ENCODE measurements around the gene DEPDC5. TPM values are rescaled to one million over a fixed set of nuclear protein-coding genes. Genes with fewer than 3 reads are reported as not detected.

DEPDC5 gene
- total RNA-seq, 5 donors from 2014 or later (not counting 1 experiment from before 2014, with no cell fraction given), result 40.3 to 52.7 (median 49.0) TPM

GRCh38 chr22:31948002-31948401, 194.2 kb downstream of the DEPDC5 start:
- no peak overlapping the region for H3K27ac ChIP-seq (ENCODE audit: low read length)
- H3K9me3 ChIP-seq, result no peaks in the 10 kb centered on the region
- H3K27me3 Mint-ChIP-seq, result no peaks in the 10 kb centered on the region
- H3K4me1 ChIP-seq (ENCODE audit: control insufficient read depth in 1 of 2, extremely low read depth in 1 of 2, insufficient read depth in 2 of 2, low read length in 2 of 2), result peaks cover 7 to 37% of the 10 kb centered on the region in 2 experiments
- H3K36me3 ChIP-seq (ENCODE audit: control insufficient read depth in 2 of 2, extremely low read depth in 1 of 2, insufficient read depth in 1 of 2, low read length in 1 of 2), result peaks cover 0 to 10% of the 10 kb centered on the region in 2 donors
- H3K27me3 ChIP-seq (replicated peaks in 1 of 2; ENCODE audit: control insufficient read depth in 2 of 2, extremely low read depth in 1 of 2, insufficient read depth in 2 of 2, low read length in 1 of 2), result no peaks in the 10 kb centered on the region
- ChIA-PET POLR2A (no interaction called here), CTCF (interaction anchor here in 1 of 2 donors (0.6 to 2.3 kb wide), 6 partner anchors 9 to 286 kb away, joined by 3 to 17 read pairs (median 5); partner anchors contain the start of gene PISD)
- H3K36me3 Mint-ChIP-seq, result peaks cover 3% of the 10 kb centered on the region
- 90% methylated on average over 3 of the region's 8 CpGs for WGBS (ENCODE audit: insufficient coverage)
- H3K4me1 Mint-ChIP-seq, result peaks cover 23 to 43% (median 40%) of the 10 kb centered on the region in 3 donors
- H3K27ac Mint-ChIP-seq, result peak overlapping the region in 1 of 2 donors; percentile 34
- DNase-seq (no peak), ATAC-seq (replicated peaks in 1 of 4) (no peak)
- H3K4me3 ChIP-seq (ENCODE audit: control insufficient read depth in 1 of 2, extremely low read depth in 1 of 2, low read length in 1 of 2), result no peak overlapping the region
- no peaks in the 10 kb centered on the region for H3K9me3 Mint-ChIP-seq
- H3K4me3 Mint-ChIP-seq, result no peak overlapping the region

GRCh38 chr22:31950226-31950625, 196.4 kb downstream of the DEPDC5 start:
- 94% methylated on average over 4 of the region's 4 CpGs for WGBS (ENCODE audit: insufficient coverage)
- Mint-ChIP-seq H3K4me1 (peaks cover 45 to 58% (median 53%) of the 10 kb centered on the region in 3 donors), H3K36me3 (peaks cover 7% of the 10 kb centered on the region), H3K4me3 (no peak overlapping the region), H3K27me3 (no peaks in the 10 kb centered on the region), H3K27ac (peak overlapping the region in 1 of 2 donors; percentile 35), H3K9me3 (no peaks in the 10 kb centered on the region)
- ChIA-PET CTCF (interaction anchor here (0.6 to 1.4 kb wide), 3 partner anchors 20 to 284 kb away, joined by 3 to 6 read pairs (median 4); no protein-coding TSS in a partner anchor), POLR2A (no interaction called here)
- Histone ChIP-seq H3K27me3 (replicated peaks in 1 of 2; ENCODE audit: control insufficient read depth in 2 of 2, extremely low read depth in 1 of 2, insufficient read depth in 2 of 2, low read length in 1 of 2) (no peaks in the 10 kb centered on the region), H3K36me3 (ENCODE audit: control insufficient read depth in 2 of 2, extremely low read depth in 1 of 2, insufficient read depth in 1 of 2, low read length in 1 of 2) (peaks cover 0 to 10% of the 10 kb centered on the region in 2 donors), H3K4me3 (ENCODE audit: control insufficient read depth in 1 of 2, extremely low read depth in 1 of 2, low read length in 1 of 2) (no peak overlapping the region), H3K9me3 (no peaks in the 10 kb centered on the region), H3K27ac (ENCODE audit: low read length) (no peak overlapping the region), H3K4me1 (ENCODE audit: control insufficient read depth in 1 of 2, extremely low read depth in 1 of 2, insufficient read depth in 2 of 2, low read length in 2 of 2) (peaks cover 13 to 40% of the 10 kb centered on the region in 2 experiments)
- no peak for ATAC-seq (replicated peaks in 1 of 4)
- DNase-seq, result no peak

GRCh38 chr22:31951194-31952093, 197.6 kb downstream of the DEPDC5 start:
- Histone ChIP-seq H3K36me3 (ENCODE audit: control insufficient read depth in 2 of 2, extremely low read depth in 1 of 2, insufficient read depth in 1 of 2, low read length in 1 of 2) (peaks cover 0 to 10% of the 10 kb centered on the region in 2 donors), H3K4me1 (ENCODE audit: control insufficient read depth in 1 of 2, extremely low read depth in 1 of 2, insufficient read depth in 2 of 2, low read length in 2 of 2) (peaks cover 11 to 38% of the 10 kb centered on the region in 2 experiments), H3K4me3 (ENCODE audit: control insufficient read depth in 1 of 2, extremely low read depth in 1 of 2, low read length in 1 of 2) (no peak overlapping the region), H3K9me3 (no peaks in the 10 kb centered on the region), H3K27me3 (replicated peaks in 1 of 2; ENCODE audit: control insufficient read depth in 2 of 2, extremely low read depth in 1 of 2, insufficient read depth in 2 of 2, low read length in 1 of 2) (no peaks in the 10 kb centered on the region), H3K27ac (ENCODE audit: low read length) (peak overlapping the region; percentile 46)
- ATAC-seq (replicated peaks in 1 of 4), result no peak
- Mint-ChIP-seq H3K36me3 (peaks cover 11% of the 10 kb centered on the region), H3K27me3 (no peaks in the 10 kb centered on the region), H3K27ac (peak overlapping the region; percentile 48 to 53), H3K4me3 (peak overlapping the region in 1 of 3 donors; percentile 4), H3K4me1 (peaks cover 57 to 70% (median 64%) of the 10 kb centered on the region in 3 donors), H3K9me3 (no peaks in the 10 kb centered on the region)
- POLR2A ChIA-PET, result no interaction called here
- CTCF ChIA-PET, result interaction anchor here in 1 of 2 donors (0.5 kb wide), 1 partner anchor 311 kb away, joined by 6 read pairs; no protein-coding TSS in a partner anchor
- DNase-seq, result no peak
- WGBS (ENCODE audit: insufficient coverage), result 56% methylated on average over 4 of the region's 8 CpGs

- POLR2A ChIA-PET, result no interaction called here
- no peaks in the 10 kb centered on the region for H3K9me3 ChIP-seq
- Mint-ChIP-seq H3K4me3 (peak overlapping the region in 1 of 3 donors; percentile 4), H3K9me3 (no peaks in the 10 kb centered on the region), H3K4me1 (peaks cover 62 to 74% (median 68%) of the 10 kb centered on the region in 3 donors), H3K27ac (peak overlapping the region; percentile 48 to 53), H3K27me3 (no peaks in the 10 kb centered on the region), H3K36me3 (peaks cover 12% of the 10 kb centered on the region)
- H3K27me3 ChIP-seq (replicated peaks in 1 of 2; ENCODE audit: control insufficient read depth in 2 of 2, extremely low read depth in 1 of 2, insufficient read depth in 2 of 2, low read length in 1 of 2), result no peaks in the 10 kb centered on the region
- CTCF ChIA-PET, result interaction anchor here in 1 of 2 donors (1.5 kb wide), 1 partner anchor 18 kb away, joined by 7 read pairs; no protein-coding TSS in a partner anchor
- H3K36me3 ChIP-seq (ENCODE audit: control insufficient read depth in 2 of 2, extremely low read depth in 1 of 2, insufficient read depth in 1 of 2, low read length in 1 of 2), result peaks cover 0 to 12% of the 10 kb centered on the region in 2 donors
- no peak for ATAC-seq (replicated peaks in 1 of 4)
- no peak overlapping the region for H3K4me3 ChIP-seq (ENCODE audit: control insufficient read depth in 1 of 2, extremely low read depth in 1 of 2, low read length in 1 of 2)
- no peak for DNase-seq
- WGBS (ENCODE audit: insufficient coverage), result 60% methylated on average over 1 of the region's 2 CpGs
- peaks cover 13 to 38% of the 10 kb centered on the region in 2 experiments for H3K4me1 ChIP-seq (ENCODE audit: control insufficient read depth in 1 of 2, extremely low read depth in 1 of 2, insufficient read depth in 2 of 2, low read length in 2 of 2)
- no peak overlapping the region for H3K27ac ChIP-seq (ENCODE audit: low read length)
These were observed 198.2 kb downstream of the DEPDC5 start for GRCh38 chr22:31952094-31952401.

GRCh38 chr22:31952472-31952871, 198.7 kb downstream of the DEPDC5 start:
- ATAC-seq (replicated peaks in 1 of 4), result no peak
- ChIA-PET CTCF (interaction anchor here in 1 of 2 donors (1.1 to 1.5 kb wide), 2 partner anchors 16 to 18 kb away, joined by 3 to 7 read pairs; no protein-coding TSS in a partner anchor), POLR2A (no interaction called here)
- Mint-ChIP-seq H3K4me1 (peaks cover 59 to 74% (median 68%) of the 10 kb centered on the region in 3 donors), H3K4me3 (no peak overlapping the region), H3K9me3 (no peaks in the 10 kb centered on the region), H3K36me3 (peaks cover 16% of the 10 kb centered on the region), H3K27me3 (no peaks in the 10 kb centered on the region), H3K27ac (peak overlapping the region; percentile 48 to 53)
- Histone ChIP-seq H3K27me3 (replicated peaks in 1 of 2; ENCODE audit: control insufficient read depth in 2 of 2, extremely low read depth in 1 of 2, insufficient read depth in 2 of 2, low read length in 1 of 2) (no peaks in the 10 kb centered on the region), H3K9me3 (no peaks in the 10 kb centered on the region), H3K4me1 (ENCODE audit: control insufficient read depth in 1 of 2, extremely low read depth in 1 of 2, insufficient read depth in 2 of 2, low read length in 2 of 2) (peaks cover 13 to 38% of the 10 kb centered on the region in 2 experiments), H3K36me3 (ENCODE audit: control insufficient read depth in 2 of 2, extremely low read depth in 1 of 2, insufficient read depth in 1 of 2, low read length in 1 of 2) (peaks cover 0 to 13% of the 10 kb centered on the region in 2 donors), H3K4me3 (ENCODE audit: control insufficient read depth in 1 of 2, extremely low read depth in 1 of 2, low read length in 1 of 2) (no peak overlapping the region), H3K27ac (ENCODE audit: low read length) (no peak overlapping the region)
- DNase-seq, result no peak
- WGBS (ENCODE audit: insufficient coverage), result no CpG with 5 or more reads among the region's 2 CpGs

GRCh38 chr22:31953261-31953660, 199.4 kb downstream of the DEPDC5 start:
- H3K4me1 ChIP-seq (ENCODE audit: control insufficient read depth in 1 of 2, extremely low read depth in 1 of 2, insufficient read depth in 2 of 2, low read length in 2 of 2), result peaks cover 13 to 42% of the 10 kb centered on the region in 2 experiments
- peak overlapping the region; percentile 56 to 86 for H3K27ac Mint-ChIP-seq
- no peaks in the 10 kb centered on the region for H3K27me3 Mint-ChIP-seq
- H3K27me3 ChIP-seq (replicated peaks in 1 of 2; ENCODE audit: control insufficient read depth in 2 of 2, extremely low read depth in 1 of 2, insufficient read depth in 2 of 2, low read length in 1 of 2), result no peaks in the 10 kb centered on the region
- ATAC-seq (replicated peaks in 1 of 4) (no peak), DNase-seq (no peak)
- ChIA-PET CTCF (interaction anchor here in 1 of 2 donors (1.1 to 1.5 kb wide), 2 partner anchors 15 to 17 kb away, joined by 3 to 7 read pairs; no protein-coding TSS in a partner anchor), POLR2A (no interaction called here)
- H3K36me3 ChIP-seq (ENCODE audit: control insufficient read depth in 2 of 2, extremely low read depth in 1 of 2, insufficient read depth in 1 of 2, low read length in 1 of 2), result peaks cover 0 to 11% of the 10 kb centered on the region in 2 donors
- H3K4me3 ChIP-seq (ENCODE audit: control insufficient read depth in 1 of 2, extremely low read depth in 1 of 2, low read length in 1 of 2), result no peak overlapping the region
- H3K9me3 Mint-ChIP-seq, result no peaks in the 10 kb centered on the region
- peak overlapping the region; percentile 40 for H3K27ac ChIP-seq (ENCODE audit: low read length)
- no peaks in the 10 kb centered on the region for H3K9me3 ChIP-seq
- no CpG with 5 or more reads among the region's 3 CpGs for WGBS (ENCODE audit: insufficient coverage)
- peaks cover 59 to 80% (median 72%) of the 10 kb centered on the region in 3 donors for H3K4me1 Mint-ChIP-seq
- H3K4me3 Mint-ChIP-seq, result no peak overlapping the region
- peaks cover 19% of the 10 kb centered on the region for H3K36me3 Mint-ChIP-seq

All from T-cell (primary cell).